ENCODE data around the gene TENM4.
"Not testable (repeated sequence)": the region's sequence is repeated elsewhere in the genome, so short reads cannot be mapped to it uniquely, and the experiment has no call there.

The TENM4 gene

DNA sequence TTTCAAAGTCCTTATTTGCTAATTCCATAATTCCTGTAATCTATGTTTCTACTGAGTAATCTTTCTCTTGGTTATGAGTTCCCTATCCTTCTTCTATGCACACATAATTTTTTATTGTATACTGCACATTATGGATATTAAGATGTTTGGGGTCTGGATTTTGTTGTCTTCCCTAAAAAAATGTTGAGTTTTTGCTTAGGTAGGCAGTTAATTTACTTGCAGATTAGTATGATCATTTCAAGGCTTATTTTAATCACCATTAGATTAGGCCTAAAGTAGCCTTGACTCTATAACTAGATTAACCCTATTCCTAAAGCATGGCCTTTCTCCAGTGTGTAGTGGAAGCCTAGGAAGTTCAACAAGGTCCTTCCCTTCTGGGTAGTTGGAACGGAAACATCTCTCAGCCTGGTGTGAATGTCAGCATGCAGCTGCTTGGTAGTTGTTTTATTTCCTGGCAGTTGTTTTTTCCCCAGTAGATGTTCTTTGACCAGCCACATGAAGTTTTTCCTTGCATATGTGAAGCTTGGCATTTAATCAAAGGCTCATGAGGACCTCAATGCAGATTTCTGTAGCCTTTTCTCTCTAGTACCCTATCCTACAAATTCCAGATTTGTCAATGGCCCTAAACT, 446.9 kb downstream of the TENM4 start:
- DNase-seq: no peak

GRCh38 chr11:78991681-78992080, 449.1 kb downstream of the TENM4 start:
- no peak for DNase-seq

GRCh38 chr11:78990261-78990660, 450.6 kb downstream of the TENM4 start:
- no peak for DNase-seq

DNA sequence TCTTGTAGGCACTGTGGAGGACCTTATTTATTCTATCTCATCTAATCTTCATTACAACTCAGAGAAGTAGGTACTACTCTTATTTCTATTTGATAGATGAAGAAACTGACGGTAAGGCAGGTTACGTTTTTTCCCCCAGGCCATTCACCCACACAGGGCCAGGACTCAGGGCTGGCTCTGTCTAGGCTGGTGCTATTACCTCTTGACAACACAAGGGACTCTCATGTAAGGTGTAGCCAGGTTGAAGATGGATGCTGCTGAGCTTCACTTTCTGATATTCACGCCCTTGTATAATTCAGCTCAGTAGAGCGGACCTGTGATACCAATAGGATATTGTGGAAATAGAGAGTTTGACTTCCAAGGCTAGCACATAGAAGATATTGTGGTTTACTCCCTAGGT, 453.1 kb downstream of the TENM4 start:
- no peak for DNase-seq

- no peak for DNase-seq
Measured at GRCh38 chr11:78986305-78986704, 454.5 kb downstream of the TENM4 start.

DNA sequence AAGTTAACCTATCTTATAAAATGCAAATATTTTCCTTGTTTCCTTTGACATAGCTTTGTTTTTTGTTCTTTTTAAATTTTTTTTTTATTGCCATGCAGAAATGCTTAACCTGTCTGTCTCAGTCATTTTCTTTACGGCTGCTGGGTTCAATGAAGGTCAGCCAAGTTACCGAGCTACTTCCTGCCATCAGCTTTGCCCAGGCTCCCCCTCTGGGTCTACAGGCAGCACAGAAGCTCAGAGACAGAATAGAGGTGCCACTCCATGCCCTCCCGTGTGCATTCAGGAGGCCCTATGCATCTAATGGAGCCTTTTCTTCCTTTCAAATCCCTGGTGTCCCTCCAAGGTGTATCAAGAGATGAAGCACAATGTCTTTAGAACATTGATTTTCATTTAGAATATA, 455.2 kb downstream of the TENM4 start:
- DNase-seq: no peak

GRCh38 chr11:78982473-78982872, 458.4 kb downstream of the TENM4 start:
- no peak for DNase-seq

DNA sequence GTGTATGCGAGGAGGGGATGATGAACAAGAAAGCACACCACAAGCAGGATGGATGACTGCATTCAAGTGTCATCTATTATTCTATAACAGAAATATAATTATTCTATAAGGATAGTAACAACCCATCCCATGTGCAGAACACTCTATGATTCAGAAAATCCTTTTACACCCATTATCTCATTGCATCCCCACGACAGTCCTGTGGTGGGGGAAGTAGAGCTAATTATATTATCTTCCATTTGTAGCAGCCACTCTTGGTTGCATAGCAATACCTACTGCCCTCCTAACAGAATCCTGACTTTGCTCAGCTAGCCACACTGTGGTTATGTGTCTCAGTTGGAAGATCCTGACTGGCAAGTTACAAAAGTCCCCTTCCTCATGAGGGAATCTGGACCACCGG, 459.7 kb downstream of the TENM4 start:
- DNase-seq: no peak

DNA sequence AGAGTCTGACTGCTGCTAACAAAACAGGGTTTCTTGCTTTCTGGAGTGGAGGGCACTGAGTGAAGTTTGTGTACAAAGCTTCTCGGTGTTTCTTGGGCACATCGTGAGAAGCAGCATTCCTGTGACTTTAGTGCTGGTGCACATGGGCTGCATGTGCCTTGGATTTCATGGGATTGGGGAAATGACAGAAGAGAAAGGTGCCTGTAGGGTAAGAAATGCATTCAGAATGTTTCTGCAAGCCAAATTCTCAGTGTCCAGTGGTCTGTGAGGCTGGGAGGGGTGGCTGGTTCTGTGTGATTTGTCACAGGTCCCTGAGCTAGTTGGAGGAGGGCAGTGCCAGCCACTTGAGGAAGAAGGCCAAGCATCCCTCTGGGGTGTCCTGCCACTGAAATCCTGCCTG, 462.0 kb downstream of the TENM4 start:
- DNase-seq: no peak

DNA sequence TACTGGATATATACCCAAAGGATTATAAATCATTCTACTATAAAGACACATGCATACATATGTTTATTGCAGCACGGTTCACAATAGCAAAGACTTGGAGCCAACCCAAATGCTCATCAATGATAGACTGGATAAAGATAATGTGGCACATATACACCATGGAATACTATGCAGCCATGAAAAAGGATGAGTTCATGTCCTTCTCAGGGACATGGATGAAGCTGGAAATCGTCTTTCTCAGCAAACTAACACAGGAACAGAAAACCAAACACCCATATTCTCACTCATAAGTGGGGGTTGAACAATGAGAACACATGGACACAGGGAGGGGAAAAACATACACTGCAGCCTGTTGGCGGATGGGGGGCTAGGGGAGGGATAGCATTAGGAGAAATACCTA, 463.0 kb downstream of the TENM4 start:
- not testable (repeated sequence) for DNase-seq

DNA sequence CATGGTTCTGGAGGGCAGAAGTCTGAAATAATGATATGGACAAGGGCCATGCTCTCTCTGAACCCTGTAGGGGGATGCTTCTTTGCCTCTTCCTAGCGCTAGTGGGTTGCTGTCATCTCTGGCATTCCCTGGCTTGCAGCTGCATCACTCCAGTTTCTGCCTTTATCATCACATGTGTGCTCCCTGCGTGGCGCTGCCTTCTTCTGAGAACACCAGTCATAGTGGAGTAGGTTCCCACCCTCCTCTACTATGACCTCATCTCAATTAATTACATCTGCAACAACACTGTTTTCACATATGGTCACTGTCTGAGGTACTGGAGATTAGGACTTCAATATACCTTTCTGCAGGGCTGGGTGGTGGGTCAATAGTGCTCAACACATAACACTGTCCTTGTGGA, 463.8 kb downstream of the TENM4 start:
- DNase-seq: no peak

GRCh38 chr11:78975081-78975480, 465.7 kb downstream of the TENM4 start:
- DNase-seq: no peak

DNA sequence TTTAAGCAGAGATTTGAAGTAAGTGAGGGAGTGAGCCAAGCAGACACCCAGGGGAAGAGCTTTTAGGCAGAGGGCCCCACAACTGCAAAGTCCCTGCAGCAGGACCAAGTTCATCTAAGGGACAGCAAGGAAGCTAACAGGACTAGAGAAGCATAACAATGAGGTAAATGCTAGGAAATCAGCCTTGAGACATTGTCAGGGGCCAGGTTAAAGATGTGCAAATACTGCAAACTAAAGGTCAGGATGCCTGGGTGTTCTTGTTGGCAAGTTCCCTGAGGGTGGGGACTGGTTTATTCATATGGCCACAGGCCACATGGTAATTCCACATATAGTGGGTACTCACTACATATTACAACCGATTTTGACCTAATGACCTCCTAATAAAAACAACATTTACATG, 467.0 kb downstream of the TENM4 start:
- DNase-seq: no peak

DNA sequence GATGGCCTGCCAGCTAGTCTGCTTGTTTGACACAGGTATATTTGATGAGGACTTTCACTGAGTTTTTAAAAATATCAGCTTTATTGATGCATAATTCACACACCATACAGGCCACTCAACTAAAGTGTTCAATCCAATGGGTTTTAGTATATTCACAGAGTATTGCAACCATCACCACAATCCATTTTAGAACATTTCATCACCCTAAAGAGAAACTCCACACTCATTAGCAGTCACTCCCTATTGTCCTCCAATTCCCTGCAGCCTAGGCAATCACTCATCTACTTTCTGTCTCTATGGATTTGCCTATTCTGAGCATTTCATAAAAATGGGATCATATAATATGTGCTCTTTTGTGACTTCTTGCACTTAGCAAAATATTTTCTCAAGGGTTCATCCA, 468.2 kb downstream of the TENM4 start:
- DNase-seq: no peak

DNA sequence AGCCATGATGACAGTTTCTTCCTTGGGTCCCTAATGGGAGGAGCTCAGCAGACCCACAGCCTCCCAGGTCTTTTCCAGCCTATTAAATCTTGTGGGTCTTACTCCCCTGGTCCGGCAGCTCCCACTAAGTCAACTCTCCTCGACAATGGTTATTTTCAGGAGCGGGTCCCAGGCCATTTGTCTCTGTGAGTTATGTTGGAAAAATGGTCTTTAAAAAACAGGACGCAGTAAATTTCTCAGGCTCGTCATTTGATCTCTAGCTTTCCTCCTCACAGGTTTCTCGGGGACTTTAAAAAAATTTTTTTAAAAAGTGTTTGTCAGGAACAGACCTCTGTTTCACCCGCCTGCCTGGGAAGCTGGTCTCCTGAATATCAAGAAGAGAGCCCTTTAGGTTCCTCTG, 468.7 kb downstream of the TENM4 start:
- no peak for DNase-seq

GRCh38 chr11:78967811-78968210, 473.0 kb downstream of the TENM4 start:
- no peak for DNase-seq

DNA sequence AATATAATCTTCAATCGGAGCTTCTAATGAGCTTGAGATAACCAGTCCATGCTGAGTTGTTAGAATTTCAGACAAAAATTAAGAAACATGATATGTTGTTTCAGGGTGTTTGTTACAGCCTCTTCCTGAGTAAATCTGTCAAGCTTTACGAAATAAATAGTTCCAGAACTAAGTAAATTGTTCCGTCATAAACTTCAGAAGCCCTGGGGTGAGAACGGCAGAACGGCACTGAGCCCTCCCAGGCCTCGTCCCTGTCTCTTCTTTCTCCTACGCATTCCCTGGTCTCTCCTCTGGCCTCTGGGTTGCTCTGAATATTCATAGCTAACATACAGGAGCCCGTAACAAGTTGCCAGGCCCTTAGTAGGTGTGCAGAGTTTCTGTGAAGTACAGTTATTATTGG, 475.4 kb downstream of the TENM4 start:
- DNase-seq: no peak

DNA sequence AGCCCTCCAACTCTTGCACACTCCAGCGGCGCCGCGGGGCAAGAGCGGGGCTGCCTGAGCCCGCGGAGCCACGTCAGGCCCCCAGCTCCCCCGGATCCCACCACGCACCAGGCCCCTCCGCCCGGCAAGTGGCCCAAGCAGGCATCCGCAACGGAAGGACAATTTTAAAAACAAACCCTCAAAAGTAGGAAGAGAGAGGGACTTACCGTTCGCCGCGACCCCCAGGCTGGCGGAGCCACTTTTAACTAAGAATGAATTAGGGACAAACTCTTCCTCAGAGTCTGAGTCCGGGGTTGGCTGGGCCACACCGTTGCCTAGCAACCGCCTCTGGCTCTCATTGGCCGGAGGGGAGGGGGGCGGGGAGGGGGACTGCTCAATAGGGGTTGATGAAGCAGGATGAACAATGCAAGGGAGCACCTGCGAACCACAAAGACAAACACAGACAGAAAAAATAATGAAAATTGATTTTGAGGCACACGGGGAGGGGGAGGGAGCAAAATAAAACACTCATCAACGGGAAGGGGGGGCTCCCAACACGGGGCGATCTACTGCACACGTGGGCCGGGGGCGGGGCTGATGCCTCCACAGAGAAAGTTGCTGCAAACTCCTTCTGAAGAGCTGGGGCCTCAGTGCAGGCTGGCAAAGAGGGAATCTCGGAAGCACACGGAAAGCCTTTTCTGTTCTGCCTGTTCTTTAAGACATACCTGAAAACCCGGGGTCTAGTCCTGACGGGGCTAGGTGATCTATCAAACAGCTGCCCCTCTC, 478.7 kb downstream of the TENM4 start:
- DNase-seq: peak; percentile 65

- DNase-seq: no peak
Measured at GRCh38 chr11:78961247-78961646, 479.6 kb downstream of the TENM4 start.

- DNase-seq: no peak
Measured at GRCh38 chr11:78958444-78958843, 482.4 kb downstream of the TENM4 start.

DNA sequence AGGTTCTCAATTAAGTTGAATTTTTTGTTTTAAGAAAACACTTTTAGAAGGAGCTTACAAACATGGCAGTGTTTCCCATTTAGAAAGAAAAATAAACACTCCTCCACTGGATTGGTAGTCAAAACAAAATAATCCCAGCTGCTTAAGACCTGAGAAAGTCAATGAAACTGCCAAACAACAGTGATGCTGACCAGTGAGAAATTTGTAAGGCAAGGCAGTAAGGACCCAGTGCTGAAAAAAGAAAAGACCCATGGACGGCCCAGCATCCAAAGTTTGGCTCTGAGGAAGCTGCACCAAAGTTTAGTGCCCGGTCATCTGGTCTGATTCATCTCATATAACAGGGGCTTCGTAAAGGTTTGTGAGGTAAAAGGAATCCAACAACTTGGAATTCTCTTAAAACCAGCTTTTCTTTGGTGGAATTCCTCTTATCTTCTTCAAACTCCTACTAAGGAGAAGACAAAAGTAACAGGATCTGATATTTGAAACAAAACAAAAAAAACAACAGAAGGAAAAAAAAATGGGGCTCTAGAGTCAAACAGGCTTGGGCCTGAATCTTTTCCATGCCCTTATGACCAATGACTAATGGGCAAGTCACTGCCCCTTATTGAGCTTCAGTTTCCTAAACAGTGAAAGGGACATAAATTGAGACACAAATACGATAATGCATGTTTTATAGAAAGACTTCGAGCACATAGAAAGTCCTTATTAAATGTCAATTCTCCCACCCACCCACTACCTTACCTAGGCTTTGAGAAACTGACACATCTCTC, 483.2 kb downstream of the TENM4 start:
- DNase-seq: no peak

DNA sequence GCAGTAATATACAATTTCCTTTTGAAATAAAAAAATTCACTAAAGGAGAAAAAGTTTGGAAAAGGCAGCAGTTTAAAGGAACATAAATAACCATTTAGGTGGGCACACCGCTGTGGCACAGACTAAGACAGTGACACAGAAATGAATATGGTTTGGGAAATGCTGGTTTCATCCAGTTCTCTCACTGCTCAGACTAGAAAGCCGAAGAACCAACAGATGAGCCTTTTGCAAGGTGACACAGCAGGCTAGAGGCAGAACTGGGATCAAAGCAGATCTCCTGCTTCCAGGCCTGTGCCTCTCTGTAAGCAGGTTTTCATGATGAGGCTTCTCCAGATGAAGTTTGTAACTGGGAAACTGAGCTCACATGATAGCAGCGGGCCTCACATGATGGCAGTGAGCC, 486.1 kb downstream of the TENM4 start:
- no peak for DNase-seq

DNA sequence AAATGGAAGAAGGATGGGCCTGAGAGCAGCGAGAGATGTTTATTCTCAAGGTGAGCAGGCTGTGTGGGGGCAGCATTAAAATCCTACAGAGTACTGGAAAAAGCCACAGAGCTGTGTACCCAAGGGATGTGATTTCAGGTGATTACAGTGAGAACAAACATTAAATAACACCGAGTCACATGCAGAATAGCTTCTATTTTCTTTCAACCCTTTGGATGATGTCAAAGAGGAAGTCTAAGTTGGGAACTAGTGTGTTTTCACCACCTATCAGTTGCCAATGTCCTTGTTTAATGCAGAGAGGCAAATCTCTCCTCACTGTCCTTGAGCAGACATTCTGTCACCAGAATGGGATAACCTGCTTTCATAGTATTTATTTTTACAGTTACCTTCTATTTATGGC, 486.6 kb downstream of the TENM4 start:
- no peak for DNase-seq

GRCh38 chr11:78952890-78953289, 487.9 kb downstream of the TENM4 start:
- DNase-seq: no peak

All from DMS79 (cell line).